Measurements from ENCODE around the gene SNX20.

DNA sequence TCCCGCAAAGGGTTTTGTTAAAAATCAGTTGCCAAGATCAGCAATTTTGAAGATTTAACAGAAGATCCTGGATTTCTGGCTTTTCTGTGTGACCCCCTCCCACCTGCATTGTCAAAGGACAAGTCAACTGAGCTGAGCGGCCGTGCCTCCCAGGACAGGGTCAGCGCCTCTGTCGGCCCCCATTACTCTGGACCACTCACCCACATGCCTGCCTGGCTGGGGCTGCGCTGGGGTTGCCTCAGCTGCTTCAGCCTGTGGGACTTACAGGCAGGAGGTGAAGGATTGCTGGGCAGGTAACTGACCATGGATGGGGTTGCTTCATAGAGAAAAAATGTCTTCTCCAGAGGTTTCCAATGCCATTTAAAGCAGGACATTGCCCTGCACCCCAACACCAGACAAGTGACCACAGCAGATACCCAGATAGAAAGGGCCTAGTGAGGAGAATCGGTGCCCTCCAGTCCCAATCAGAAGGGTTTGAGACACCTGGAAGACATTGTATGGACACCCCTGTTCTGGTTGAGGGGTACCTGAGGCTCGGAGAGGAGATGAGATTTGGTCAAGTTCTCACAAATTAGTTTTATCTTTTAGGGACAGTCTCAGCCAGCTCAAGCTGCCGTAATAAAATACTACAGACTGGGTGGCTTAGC, 52.8 kb downstream of the SNX20 start:
- TF ChIP-seq, protein P1, sequence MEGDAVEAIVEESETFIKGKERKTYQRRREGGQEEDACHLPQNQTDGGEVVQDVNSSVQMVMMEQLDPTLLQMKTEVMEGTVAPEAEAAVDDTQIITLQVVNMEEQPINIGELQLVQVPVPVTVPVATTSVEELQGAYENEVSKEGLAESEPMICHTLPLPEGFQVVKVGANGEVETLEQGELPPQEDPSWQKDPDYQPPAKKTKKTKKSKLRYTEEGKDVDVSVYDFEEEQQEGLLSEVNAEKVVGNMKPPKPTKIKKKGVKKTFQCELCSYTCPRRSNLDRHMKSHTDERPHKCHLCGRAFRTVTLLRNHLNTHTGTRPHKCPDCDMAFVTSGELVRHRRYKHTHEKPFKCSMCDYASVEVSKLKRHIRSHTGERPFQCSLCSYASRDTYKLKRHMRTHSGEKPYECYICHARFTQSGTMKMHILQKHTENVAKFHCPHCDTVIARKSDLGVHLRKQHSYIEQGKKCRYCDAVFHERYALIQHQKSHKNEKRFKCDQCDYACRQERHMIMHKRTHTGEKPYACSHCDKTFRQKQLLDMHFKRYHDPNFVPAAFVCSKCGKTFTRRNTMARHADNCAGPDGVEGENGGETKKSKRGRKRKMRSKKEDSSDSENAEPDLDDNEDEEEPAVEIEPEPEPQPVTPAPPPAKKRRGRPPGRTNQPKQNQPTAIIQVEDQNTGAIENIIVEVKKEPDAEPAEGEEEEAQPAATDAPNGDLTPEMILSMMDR (IDR thresholded peaks at IDR 0.05): no peak
- TF ChIP-seq POLR2A (IDR thresholded peaks at IDR 0.05): no peak
